Non-pigmented ciliary epithelial cell (primary cell): ENCODE data around the gene CD247.

ENCODE experiments used
- DNase-seq: peaks from one replicate; pipeline ENCODE4 v3.0.0-alpha.2; 2010; ENCODE audit warnings: low read depth

Gene CD247

GRCh38 chr1:167413328-167413727 is 105.0 kb downstream of the CD247 start:
- no peak for DNase-seq

- no peak for DNase-seq
Observed at GRCh38 chr1:167412920-167413319, 105.4 kb downstream of the CD247 start.

GRCh38 chr1:167412072-167412471 is 106.3 kb downstream of the CD247 start:
- DNase-seq = no peak

GRCh38 chr1:167409183-167409582 is 109.1 kb downstream of the CD247 start:
- no peak for DNase-seq

GRCh38 chr1:167408355-167408754 is 110.0 kb downstream of the CD247 start:
- DNase-seq = no peak

- no peak for DNase-seq
Observed at GRCh38 chr1:167404908-167405307, 113.4 kb downstream of the CD247 start.

- DNase-seq = no peak
Observed at GRCh38 chr1:167404161-167404888, 114.0 kb downstream of the CD247 start.

GRCh38 chr1:167401260-167401873 is 117.0 kb downstream of the CD247 start:
- peak; percentile 15 for DNase-seq

GRCh38 chr1:167400359-167400953 is 117.9 kb downstream of the CD247 start:
- DNase-seq = no peak

- no peak for DNase-seq
Observed at GRCh38 chr1:167392200-167392696, 126.1 kb downstream of the CD247 start.

GRCh38 chr1:167388976-167389375 is 129.4 kb downstream of the CD247 start:
- no peak for DNase-seq

GRCh38 chr1:167387251-167387910 is 130.9 kb downstream of the CD247 start:
- no peak for DNase-seq
